HCT116 (cell line): ENCODE results near the gene ROR2. TPM values are rescaled to one million over a fixed set of nuclear protein-coding genes. Genes with fewer than 3 reads are reported as not detected.

ENCODE experiments used
- ATAC-seq: fragments of 200-7000 bp; cut with Tn5 transposase; 2 replicates; pipeline ENCODE4 v1.9.1; 2020; ENCODE audit warnings: mild to moderate bottlenecking, moderate library complexity
- BruUV-seq: library from RNA; stranded (reverse); fragments of 400-500 nt; replicated peaks from 2 replicates; lab custom pipeline; 2021; lab: Mats Ljungman, UMichigan
- CTCF ChIA-PET: fragments of 300-600 bp; sonication (Branson Sonifier 250); formaldehyde crosslinking; loops from one replicate; lab custom pipeline; 2021; ENCODE audit warnings: antibody characterized with exemption; lab: Charles Lee
- POLR2A ChIA-PET: fragments of 300-600, 350-600 bp; sonication (Branson Sonifier 250); formaldehyde crosslinking; loops from one replicate; lab custom pipeline; 2021; ENCODE audit warnings: antibody characterized with exemption; lab: Charles Lee
- RAD21 ChIA-PET, 2 experiments: fragments of 300-600 bp; sonication (Branson Sonifier 250); formaldehyde crosslinking; loops; one replicate each; lab custom pipeline; 2023; ENCODE audit warnings: low total read pairs in 2 of 2; ENCODE audit not compliant: uncharacterized antibody in 2 of 2, unreplicated experiment in 2 of 2, low non-redundant PET in 1 of 2; lab: Charles Lee
- DNase-seq: peaks from one replicate; pipeline ENCODE4 v3.0.0-alpha.2; 2010; ENCODE audit warnings: low read depth, low spot score
- H2AFZ ChIP-seq: fragments of 200-600 bp; shearing (Covaris generic), sonication (generic); 2 replicates; pipeline ENCODE4 v1.6.1; 2017; ENCODE audit warnings: low read depth, mixed run types, mixed read lengths, antibody characterized with exemption, low read length; ENCODE audit not compliant: poor library complexity, severe bottlenecking
- H3K27ac ChIP-seq: 2 replicates; pipeline ENCODE4 v1.5.1; 2012; ENCODE audit warnings: low read depth, low read length
- H3K27me3 ChIP-seq: fragments of 200-600 bp; sonication (generic); 2 replicates; pipeline ENCODE4 v1.6.1; 2016; ENCODE audit warnings: mixed run types, low read length, mixed read lengths; ENCODE audit not compliant: insufficient read depth
- H3K36me3 ChIP-seq, 2 experiments: fragments of 200-500 bp in 1 of 2; fragments of 200-600 bp in 1 of 2; sonication (Bioruptor generic) in 1 of 2; sonication (generic) in 1 of 2; 2 replicates each; pipeline versions ENCODE4 v1.5.1 to v1.6.1; 2014 to 2016; ENCODE audit warnings: low read length in 2 of 2, inconsistent platforms in 1 of 2, mixed read lengths in 1 of 2, mixed run types in 1 of 2; ENCODE audit not compliant: insufficient read depth in 2 of 2, control insufficient read depth in 1 of 2
- H3K4me1 ChIP-seq, 2 experiments: fragments of 200-600 bp in 1 of 2; sonication (generic) in 1 of 2; 2 replicates each; pipeline versions ENCODE4 v1.5.1 to v1.6.1; 2012 to 2017; ENCODE audit warnings: low read length in 2 of 2, inconsistent platforms in 1 of 2, mild to moderate bottlenecking in 1 of 2, mixed read lengths in 1 of 2, mixed run types in 1 of 2, moderate library complexity in 1 of 2; ENCODE audit not compliant: insufficient read depth in 2 of 2, control insufficient read depth in 1 of 2
- H3K4me2 ChIP-seq: fragments of 200-600 bp; sonication (generic); 2 replicates; pipeline ENCODE4 v1.6.1; 2017; ENCODE audit warnings: mixed run types, low read length, mixed read lengths
- H3K4me3 ChIP-seq, 2 experiments: fragments of 200-600 bp in 1 of 2; sonication (generic) in 1 of 2; replicated peaks in 1 of 2; 2 replicates each; pipeline ENCODE4 v1.5.1; 2011 to 2016; ENCODE audit warnings: low read length in 2 of 2, control low read depth in 1 of 2, low read depth in 1 of 2, mild to moderate bottlenecking in 1 of 2, mixed read lengths in 1 of 2, mixed run types in 1 of 2
- H3K79me2 ChIP-seq: fragments of 200-600 bp; sonication (generic); 2 replicates; pipeline ENCODE4 v1.6.1; 2017; ENCODE audit warnings: mild to moderate bottlenecking, mixed run types, low read length, moderate library complexity, mixed read lengths; ENCODE audit not compliant: insufficient read depth
- H3K9ac ChIP-seq: fragments of 200-600 bp; sonication (generic); 2 replicates; pipeline ENCODE4 v1.6.1; 2016; ENCODE audit warnings: low read length, mixed read lengths
- H3K9me2 ChIP-seq: fragments of 200-600 bp; sonication (generic), shearing (Covaris generic); 2 replicates; pipeline ENCODE4 v1.6.1; 2017; ENCODE audit warnings: mixed run types, mild to moderate bottlenecking, moderate library complexity; ENCODE audit not compliant: insufficient read depth
- H3K9me3 ChIP-seq, 2 experiments: fragments of 200-500 bp in 1 of 2; fragments of 200-600 bp in 1 of 2; sonication (Bioruptor generic) in 1 of 2; sonication (generic) in 1 of 2; 2 replicates each; pipeline ENCODE4 v1.6.1; 2014 to 2017; ENCODE audit warnings: low read length in 2 of 2, mixed read lengths in 2 of 2, inconsistent platforms in 1 of 2, low read depth in 1 of 2, mild to moderate bottlenecking in 1 of 2, mixed run types in 1 of 2, moderate library complexity in 1 of 2; ENCODE audit not compliant: control insufficient read depth in 1 of 2, insufficient read depth in 1 of 2
- H4K20me1 ChIP-seq: fragments of 200-600 bp; sonication (generic), shearing (Covaris generic); 2 replicates; pipeline ENCODE4 v1.6.1; 2017; ENCODE audit warnings: mixed run types, mild to moderate bottlenecking, moderate library complexity; ENCODE audit not compliant: insufficient read depth
- RAD21 ChIP-seq: IDR thresholded peaks from 2 replicates; pipeline ENCODE4 v1.6.1; 2012; ENCODE audit warnings: low read depth, mild to moderate bottlenecking
- SIN3A ChIP-seq: IDR thresholded peaks from 2 replicates; pipeline ENCODE4 v1.6.1; 2012; ENCODE audit warnings: low read depth
- TCF7L2 ChIP-seq: IDR thresholded peaks from 2 replicates; pipeline ENCODE4 v1.7.0; 2011; ENCODE audit warnings: borderline replicate concordance, inconsistent platforms; ENCODE audit not compliant: insufficient read depth, insufficient read length; ENCODE audit errors: extremely low read depth
- ZFX ChIP-seq: fragments of 450-650 bp; IDR thresholded peaks from 2 replicates; pipeline ENCODE4 v1.6.1; 2017
- intact Hi-C: fragments of 100-400 bp; cut with micrococcal nuclease; formaldehyde crosslinking; loops from 2 replicates; pipeline ENCODE4 v1.10.0; 2022
- total RNA-seq: library from RNA; stranded (reverse); gene quantifications from one replicate; pipeline ENCODE4 v1.2.1, GENCODE V29; 2021; ENCODE audit not compliant: unreplicated experiment
- TF ChIP-seq, protein P1 (sequence below): IDR thresholded peaks from 2 replicates; pipeline ENCODE4 v1.6.1; 2011; ENCODE audit warnings: mild to moderate bottlenecking, low read length, moderate library complexity; ENCODE audit not compliant: insufficient replicate concordance; ENCODE audit errors: extremely low read depth

Gene ROR2
- total RNA-seq, 1 experiment from 2014 or later: 15.7 TPM

DNA sequence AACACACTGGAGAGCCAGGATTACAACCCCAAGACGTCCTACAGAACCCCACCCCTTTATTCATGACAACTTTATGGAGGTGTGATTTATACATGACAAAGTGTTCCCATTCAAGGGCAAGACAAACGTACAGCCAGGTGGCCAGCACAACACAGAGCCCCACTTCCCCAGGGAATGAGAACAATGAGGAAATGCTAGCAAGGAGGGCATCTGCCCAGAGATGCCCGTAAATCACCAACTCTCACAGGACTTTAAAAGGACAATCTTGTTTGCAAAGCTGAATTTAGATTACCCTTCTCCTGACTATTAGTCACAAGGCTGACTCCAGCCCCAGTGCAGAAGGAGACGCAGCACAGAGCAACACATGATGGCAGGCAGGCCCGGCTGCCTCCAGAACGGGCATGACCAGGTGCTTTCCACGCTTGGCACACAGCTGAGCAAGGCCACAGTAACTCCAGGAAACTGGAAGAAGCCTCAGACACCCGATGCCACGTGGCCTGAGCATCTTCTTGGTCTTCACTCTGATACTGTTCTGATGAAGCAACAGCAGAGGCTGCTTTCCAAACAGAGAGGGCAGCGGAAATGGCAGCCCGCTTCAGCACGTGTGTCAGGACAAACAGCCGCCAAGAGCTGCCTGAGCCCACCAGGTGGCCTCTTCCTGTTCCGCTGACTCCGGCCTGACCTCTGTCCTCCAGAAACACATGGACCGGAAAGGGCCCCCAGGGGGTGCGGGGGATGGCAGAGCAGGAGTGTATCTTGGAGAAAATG lies 51.4 kb downstream of the ROR2 start:
- DNase-seq (no peak), ATAC-seq (no peak)
- intact Hi-C loops: no loop called here
- TF ChIP-seq, protein P1, sequence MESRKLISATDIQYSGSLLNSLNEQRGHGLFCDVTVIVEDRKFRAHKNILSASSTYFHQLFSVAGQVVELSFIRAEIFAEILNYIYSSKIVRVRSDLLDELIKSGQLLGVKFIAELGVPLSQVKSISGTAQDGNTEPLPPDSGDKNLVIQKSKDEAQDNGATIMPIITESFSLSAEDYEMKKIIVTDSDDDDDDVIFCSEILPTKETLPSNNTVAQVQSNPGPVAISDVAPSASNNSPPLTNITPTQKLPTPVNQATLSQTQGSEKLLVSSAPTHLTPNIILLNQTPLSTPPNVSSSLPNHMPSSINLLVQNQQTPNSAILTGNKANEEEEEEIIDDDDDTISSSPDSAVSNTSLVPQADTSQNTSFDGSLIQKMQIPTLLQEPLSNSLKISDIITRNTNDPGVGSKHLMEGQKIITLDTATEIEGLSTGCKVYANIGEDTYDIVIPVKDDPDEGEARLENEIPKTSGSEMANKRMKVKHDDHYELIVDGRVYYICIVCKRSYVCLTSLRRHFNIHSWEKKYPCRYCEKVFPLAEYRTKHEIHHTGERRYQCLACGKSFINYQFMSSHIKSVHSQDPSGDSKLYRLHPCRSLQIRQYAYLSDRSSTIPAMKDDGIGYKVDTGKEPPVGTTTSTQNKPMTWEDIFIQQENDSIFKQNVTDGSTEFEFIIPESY: no peak
- H3K27ac ChIP-seq: no peak overlapping the region
- no TSS peak for BruUV-seq
- CTCF ChIA-PET: no interaction called here
- no peak overlapping the region for H3K4me2 ChIP-seq
- POLR2A ChIA-PET: no interaction called here
- H2AFZ ChIP-seq: no peak overlapping the region
- H3K9ac ChIP-seq: no peak overlapping the region
- H3K9me3 ChIP-seq: no peaks in the 10 kb centered on the region
- H3K36me3 ChIP-seq: no peaks in the 10 kb centered on the region
- no peaks in the 10 kb centered on the region for H3K9me2 ChIP-seq
- no peaks in the 10 kb centered on the region; a peak in 1 of 4 replicates for H3K4me1 ChIP-seq
- H3K4me3 ChIP-seq: no peak overlapping the region
- RAD21 ChIA-PET: no interaction called here
- H3K27me3 ChIP-seq: no peaks in the 10 kb centered on the region
- H3K79me2 ChIP-seq: peaks cover 9% of the 10 kb centered on the region; the same call in 1 of the 2 replicates
- no peaks in the 10 kb centered on the region for H4K20me1 ChIP-seq

DNA sequence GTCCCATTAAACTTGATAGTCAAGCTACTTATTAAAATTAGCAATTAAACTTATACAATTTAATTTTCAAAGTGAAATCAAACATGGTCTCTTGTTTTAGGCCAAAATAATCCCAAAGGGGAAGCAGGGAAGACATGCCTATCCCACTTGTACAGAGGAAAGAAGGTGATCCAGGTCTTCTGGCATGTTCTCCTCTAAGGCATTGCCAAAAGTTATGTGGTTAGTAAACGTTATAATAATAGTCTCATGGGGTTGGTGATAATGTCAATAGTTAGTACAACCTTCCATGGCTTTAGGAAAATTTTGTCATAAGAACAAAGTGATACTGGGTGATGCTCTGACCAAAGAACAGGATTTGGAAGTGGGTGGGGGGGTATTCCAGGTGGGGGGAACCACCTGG lies 52.8 kb downstream of the ROR2 start:
- ChIA-PET POLR2A (no interaction called here), RAD21 (no interaction called here), CTCF (no interaction called here)
- H4K20me1 ChIP-seq: no peaks in the 10 kb centered on the region
- no peaks in the 10 kb centered on the region; a peak in 1 of 4 replicates for H3K4me1 ChIP-seq
- H3K36me3 ChIP-seq: no peaks in the 10 kb centered on the region
- TF ChIP-seq ZFX: no peak
- TF ChIP-seq SIN3A: no peak
- no peak for TF ChIP-seq RAD21
- TF ChIP-seq TCF7L2: no peak
- H3K79me2 ChIP-seq: peaks cover 9% of the 10 kb centered on the region; the same call in 1 of the 2 replicates
- intact Hi-C loops: no loop called here
- no peaks in the 10 kb centered on the region for H3K9me2 ChIP-seq
- no peak overlapping the region for H3K4me2 ChIP-seq
- H3K4me3 ChIP-seq: no peak overlapping the region
- no TSS peak for BruUV-seq
- H3K27me3 ChIP-seq: no peaks in the 10 kb centered on the region
- H3K9ac ChIP-seq: no peak overlapping the region
- ATAC-seq (no peak), DNase-seq (no peak)
- H3K27ac ChIP-seq: no peak overlapping the region
- H3K9me3 ChIP-seq: no peaks in the 10 kb centered on the region
- H2AFZ ChIP-seq: no peak overlapping the region
